Activated CD8-positive, alpha-beta memory T cell treated with anti-CD3 and anti-CD28 coated beads, Interleukin-2, amount 10 ng/mL, durations not matched to agents 7 days and 5 days (primary cell): Measurements from ENCODE around the gene NBPF3. TPM values are rescaled to one million over a fixed set of nuclear protein-coding genes. Genes with fewer than 3 reads are reported as not detected.

Experiments
- ATAC-seq: fragments of 150-1000 bp; cut with Tn5 transposase; one replicate; pipeline ENCODE4 v1.10.0; 2021; ENCODE audit warnings: moderate library complexity
- CTCF ChIA-PET: fragments of 350-600 bp; sonication (Branson Sonifier 250); formaldehyde crosslinking; loops from one replicate; lab custom pipeline; 2021; ENCODE audit warnings: antibody characterized with exemption; lab: Charles Lee
- DNase-seq: peaks from one replicate; pipeline ENCODE4 v3.0.0-alpha.2; 2020
- H3K27ac Mint-ChIP-seq: one replicate; pipeline ENCODE4 v1.8.0; 2021; ENCODE audit warnings: mild to moderate bottlenecking, mixed read lengths
- H3K27me3 Mint-ChIP-seq: one replicate; pipeline ENCODE4 v1.8.0; 2021; ENCODE audit warnings: mixed read lengths
- H3K36me3 Mint-ChIP-seq: one replicate; pipeline ENCODE4 v1.8.0; 2021; ENCODE audit warnings: mild to moderate bottlenecking, mixed read lengths
- H3K4me1 Mint-ChIP-seq: one replicate; pipeline ENCODE4 v1.8.0; 2021; ENCODE audit warnings: mixed read lengths
- H3K4me3 Mint-ChIP-seq: one replicate; pipeline ENCODE4 v1.8.0; 2021; ENCODE audit warnings: mild to moderate bottlenecking, moderate library complexity, mixed read lengths
- H3K9me3 Mint-ChIP-seq: one replicate; pipeline ENCODE4 v1.8.0; 2022; ENCODE audit warnings: low read depth, mixed read lengths
- total RNA-seq, 2 experiments: library from RNA; stranded (reverse); gene quantifications; one replicate each; pipeline ENCODE4 v1.2.3, GENCODE V29; 2021

Gene NBPF3
- total RNA-seq, 2 experiments from 2014 or later, result 4.8 to 7.7 TPM

DNA sequence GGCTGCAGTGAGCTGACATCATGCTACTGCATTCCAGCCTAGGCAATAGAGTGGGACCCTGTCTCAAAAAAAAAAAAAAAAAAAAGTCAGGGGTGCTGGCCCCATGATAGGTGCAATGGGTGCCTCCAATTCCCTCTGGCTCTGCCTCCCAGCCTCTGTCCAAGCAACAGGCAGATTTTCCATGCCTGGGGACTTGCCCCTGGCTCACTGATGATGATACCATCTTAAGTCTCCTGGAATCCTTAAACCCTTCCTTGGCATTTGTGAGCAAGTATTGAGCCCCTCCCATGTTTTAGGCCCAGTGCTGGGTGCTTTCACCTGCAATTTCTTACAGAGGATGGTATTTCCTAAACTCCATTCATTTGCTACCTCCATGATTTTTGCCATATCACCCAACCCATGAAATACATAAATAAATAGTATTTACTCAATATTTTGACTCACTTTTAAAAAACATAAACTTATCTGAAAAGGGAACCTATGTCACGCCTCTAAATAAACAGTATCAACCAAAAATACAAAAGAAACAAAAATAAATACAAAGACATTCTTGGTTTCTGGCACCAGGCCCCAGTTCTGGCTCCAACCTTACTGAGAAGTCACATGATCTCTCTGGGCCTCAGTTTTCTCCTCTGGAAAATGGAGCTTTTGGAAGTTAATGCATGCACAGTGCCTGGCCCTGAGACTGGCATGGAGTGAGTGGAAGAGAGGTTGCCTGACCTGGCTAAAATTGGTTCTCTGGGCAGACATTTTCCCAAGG is 67.8 kb downstream of the NBPF3 start:
- peaks cover 56% of the 10 kb centered on the region for H3K27me3 Mint-ChIP-seq
- no peaks in the 10 kb centered on the region for H3K9me3 Mint-ChIP-seq
- ATAC-seq, result no peak
- no peak overlapping the region for H3K4me3 Mint-ChIP-seq
- no peak for DNase-seq
- CTCF ChIA-PET, result interaction anchor here (0.6 to 1.9 kb wide), 6 partner anchors 8 to 237 kb away, joined by 3 to 7 read pairs (median 6); no protein-coding TSS in a partner anchor
- H3K27ac Mint-ChIP-seq, result no peak overlapping the region
- no peaks in the 10 kb centered on the region for H3K36me3 Mint-ChIP-seq
- peaks cover 5% of the 10 kb centered on the region for H3K4me1 Mint-ChIP-seq

DNA sequence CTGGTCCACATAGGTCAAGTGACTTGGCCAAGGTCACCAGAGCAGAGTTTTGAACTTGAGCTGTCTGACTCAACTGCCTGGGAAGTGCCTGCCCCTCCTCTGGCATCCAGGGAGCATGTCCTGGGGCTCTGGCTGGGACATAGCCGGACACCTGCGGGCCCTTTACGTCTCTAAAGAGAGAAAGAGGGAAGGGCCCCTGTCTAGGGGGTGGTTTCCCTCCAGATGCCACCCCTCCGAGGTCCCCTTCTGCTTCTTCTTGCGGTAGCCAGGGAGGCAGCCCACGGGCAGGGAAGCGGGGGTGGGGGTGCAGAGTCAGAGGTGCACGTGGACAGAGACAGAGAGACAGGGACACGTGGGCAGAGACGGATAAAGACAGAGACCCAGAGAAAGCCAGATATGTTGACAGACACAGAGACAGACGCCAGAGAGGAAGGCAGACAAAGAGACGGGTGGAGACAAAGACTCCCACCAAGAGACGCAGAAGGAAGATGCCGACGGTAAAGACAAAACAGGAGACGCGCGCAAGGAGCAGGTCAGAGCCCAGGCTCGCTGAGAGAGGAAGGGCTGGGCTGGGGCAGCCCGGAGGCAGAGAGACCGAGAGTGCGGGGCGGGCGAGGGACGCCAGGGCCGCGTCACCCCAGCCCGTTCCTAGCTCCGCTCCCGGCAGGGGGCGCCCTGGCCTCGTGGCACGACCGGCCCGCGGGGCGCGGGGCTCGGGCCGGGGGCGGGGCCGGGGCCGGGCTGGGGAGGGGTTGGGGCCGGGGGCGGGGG is 68.8 kb downstream of the NBPF3 start:
- CTCF ChIA-PET, result interaction anchor here (1.0 to 1.9 kb wide), 7 partner anchors 9 to 150 kb away, joined by 3 to 7 read pairs (median 6); no protein-coding TSS in a partner anchor
- ATAC-seq (peak; percentile 92), DNase-seq (peak; percentile 56)
- peak overlapping the region; percentile 29 for H3K4me3 Mint-ChIP-seq
- no peaks in the 10 kb centered on the region for H3K36me3 Mint-ChIP-seq
- no peaks in the 10 kb centered on the region for H3K9me3 Mint-ChIP-seq
- no peak overlapping the region for H3K27ac Mint-ChIP-seq
- peaks cover 56% of the 10 kb centered on the region for H3K27me3 Mint-ChIP-seq
- peaks cover 5% of the 10 kb centered on the region for H3K4me1 Mint-ChIP-seq

GRCh38 chr1:21509351-21510112 is 69.6 kb downstream of the NBPF3 start, which contains the start of gene ALPL:
Gene ALPL, plus strand, starts transcription at chr1:21509423. Its CDS starts 44,659 bp downstream, at chr1:21554082.
- peaks cover 8% of the 10 kb centered on the region for H3K4me1 Mint-ChIP-seq
- CTCF ChIA-PET, result interaction anchor here (1.0 to 1.9 kb wide), 5 partner anchors 14 to 454 kb away, joined by 3 to 7 read pairs (median 6); no protein-coding TSS in a partner anchor

DNA sequence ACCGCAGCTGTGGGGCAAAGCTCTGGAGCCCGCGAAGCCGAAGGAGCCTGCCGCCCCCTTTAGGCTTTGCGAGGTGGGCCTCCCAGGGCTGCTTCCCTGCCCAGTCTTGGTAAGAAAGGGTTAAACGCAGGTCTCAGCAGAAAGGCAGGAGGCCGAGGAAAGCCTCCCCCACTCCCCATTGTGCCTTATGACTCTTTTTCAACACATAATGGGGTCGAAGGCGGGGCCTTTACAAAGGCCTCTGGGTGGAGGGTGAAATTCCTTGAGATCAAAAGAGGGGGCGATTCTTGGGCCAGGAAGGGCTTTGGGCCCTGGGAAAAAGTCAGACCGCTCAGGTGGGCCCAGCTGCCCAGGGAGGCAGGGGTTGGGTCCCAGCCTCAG is 70.2 kb downstream of the NBPF3 start:
- peaks cover 8% of the 10 kb centered on the region for H3K4me1 Mint-ChIP-seq

More at GRCh38 chr1:21509351-21510112, 69.6 kb downstream of the NBPF3 start, which contains the start of gene ALPL:
- H3K27ac Mint-ChIP-seq, result no peak within 1 kb of the TSS
- DNase-seq (no peak), ATAC-seq (no peak)
- H3K36me3 Mint-ChIP-seq, result no peaks in the 10 kb centered on the region
- no peaks in the 10 kb centered on the region for H3K9me3 Mint-ChIP-seq
- peaks cover 56% of the 10 kb centered on the region for H3K27me3 Mint-ChIP-seq
- H3K4me3 Mint-ChIP-seq, result peak within 1 kb of the TSS; percentile 29

GRCh38 chr1:21510885-21511578 is 71.1 kb downstream of the NBPF3 start:
- CTCF ChIA-PET, result interaction anchor here (1.1 to 1.3 kb wide), 3 partner anchors 11 to 24 kb away, joined by 3 to 4 read pairs (median 4); no protein-coding TSS in a partner anchor
- peaks cover 60% of the 10 kb centered on the region for H3K27me3 Mint-ChIP-seq
- ATAC-seq (no peak), DNase-seq (no peak)
- H3K36me3 Mint-ChIP-seq, result no peaks in the 10 kb centered on the region
- H3K4me1 Mint-ChIP-seq, result peaks cover 8% of the 10 kb centered on the region
- H3K4me3 Mint-ChIP-seq, result no peak overlapping the region
- no peaks in the 10 kb centered on the region for H3K9me3 Mint-ChIP-seq
- H3K27ac Mint-ChIP-seq, result no peak overlapping the region

More for the DNA sequence above, 70.2 kb downstream of the NBPF3 start:
- no peak for ATAC-seq
- Mint-ChIP-seq H3K4me3 (no peak overlapping the region), H3K9me3 (no peaks in the 10 kb centered on the region), H3K36me3 (no peaks in the 10 kb centered on the region), H3K27ac (no peak overlapping the region), H3K27me3 (peaks cover 56% of the 10 kb centered on the region)
- CTCF ChIA-PET, result interaction anchor here (1.2 to 1.3 kb wide), 2 partner anchors 13 to 453 kb away, joined by 3 to 6 read pairs; no protein-coding TSS in a partner anchor
- DNase-seq, result no peak

- DNase-seq (no peak), ATAC-seq (no peak)
- peaks cover 8% of the 10 kb centered on the region for H3K4me1 Mint-ChIP-seq
- H3K27me3 Mint-ChIP-seq, result peaks cover 57% of the 10 kb centered on the region
- CTCF ChIA-PET, result interaction anchor here (1.1 to 1.3 kb wide), 3 partner anchors 10 to 23 kb away, joined by 3 to 4 read pairs (median 4); no protein-coding TSS in a partner anchor
- H3K36me3 Mint-ChIP-seq, result no peaks in the 10 kb centered on the region
- H3K4me3 Mint-ChIP-seq, result no peak overlapping the region
- no peaks in the 10 kb centered on the region for H3K9me3 Mint-ChIP-seq
- H3K27ac Mint-ChIP-seq, result no peak overlapping the region
Observed at GRCh38 chr1:21511579-21512522, 71.9 kb downstream of the NBPF3 start.

GRCh38 chr1:21514245-21514644 is 74.3 kb downstream of the NBPF3 start:
- DNase-seq, result no peak
- Mint-ChIP-seq H3K36me3 (no peaks in the 10 kb centered on the region), H3K4me1 (peaks cover 3% of the 10 kb centered on the region), H3K27me3 (peaks cover 36% of the 10 kb centered on the region), H3K4me3 (no peak overlapping the region), H3K9me3 (no peaks in the 10 kb centered on the region), H3K27ac (no peak overlapping the region)
- peak; percentile 36 for ATAC-seq
- CTCF ChIA-PET, result no interaction called here

DNA sequence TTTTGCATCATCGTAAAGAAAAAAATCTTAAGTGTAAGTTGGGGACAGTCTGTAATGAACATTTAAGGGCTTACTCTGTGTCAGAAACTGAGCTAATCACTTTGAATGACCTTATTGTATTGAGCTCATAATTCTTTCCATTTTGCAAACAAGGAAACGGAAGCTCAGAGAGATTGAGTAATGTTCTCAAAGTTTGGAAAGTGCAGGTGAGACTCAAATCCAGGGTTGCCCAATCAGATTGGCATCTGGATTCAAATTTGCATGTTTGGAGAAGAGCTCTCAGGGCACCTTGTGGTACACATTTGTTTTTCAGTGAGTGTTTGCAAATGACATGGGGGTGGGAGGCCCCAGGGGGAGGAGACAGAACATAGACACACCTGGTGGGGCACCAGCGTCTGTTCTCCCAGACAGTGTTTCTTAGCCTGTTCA is 77.2 kb downstream of the NBPF3 start:
- no peaks in the 10 kb centered on the region for H3K36me3 Mint-ChIP-seq
- no peak overlapping the region for H3K27ac Mint-ChIP-seq
- CTCF ChIA-PET, result interaction anchor here (1.3 kb wide), 1 partner anchor 11 kb away, joined by 3 read pairs; no protein-coding TSS in a partner anchor
- H3K4me1 Mint-ChIP-seq, result peaks cover 3% of the 10 kb centered on the region
- no peaks in the 10 kb centered on the region for H3K9me3 Mint-ChIP-seq
- ATAC-seq (no peak), DNase-seq (no peak)
- no peak overlapping the region for H3K4me3 Mint-ChIP-seq
- H3K27me3 Mint-ChIP-seq, result peaks cover 13% of the 10 kb centered on the region

DNA sequence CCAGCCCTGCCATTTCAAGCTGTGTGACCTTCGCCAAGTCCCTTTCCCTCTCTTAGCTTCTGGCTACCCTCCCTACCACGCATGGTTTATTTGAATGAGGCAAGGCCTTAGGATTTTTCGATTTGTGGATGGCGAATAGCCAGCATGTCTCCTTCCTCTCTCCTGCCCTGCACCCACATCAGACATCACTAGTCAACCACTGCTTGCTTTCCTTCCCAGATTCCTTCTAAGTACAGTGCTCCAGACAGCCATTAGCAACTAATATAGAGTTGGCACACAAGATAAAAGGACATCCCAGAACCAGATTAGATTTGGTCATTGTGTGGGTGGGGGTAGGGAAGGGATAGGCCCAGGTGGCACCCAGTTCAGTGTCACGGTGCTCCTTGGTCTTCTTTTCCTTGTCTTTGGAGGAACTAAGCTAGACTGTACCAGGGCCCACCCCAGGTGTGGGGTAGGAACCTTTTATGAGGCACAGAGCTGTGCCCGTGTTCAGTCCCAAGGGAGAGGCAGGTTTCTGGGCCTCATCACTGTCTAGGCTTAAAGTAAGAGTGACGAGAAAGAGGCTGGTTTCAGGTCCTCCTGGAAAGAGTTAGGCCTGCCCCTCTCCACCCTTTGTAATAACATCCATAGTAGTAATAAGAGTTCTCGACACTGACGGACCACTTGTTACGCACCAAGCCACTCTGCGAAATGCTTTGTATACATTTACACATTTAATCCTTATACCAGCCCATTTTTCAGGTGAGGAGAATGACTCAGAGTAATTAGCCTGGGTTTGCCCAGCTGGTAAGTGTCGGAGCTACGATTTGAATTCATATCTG is 77.9 kb downstream of the NBPF3 start:
- no peak for DNase-seq
- peaks cover 3% of the 10 kb centered on the region for H3K4me1 Mint-ChIP-seq
- H3K36me3 Mint-ChIP-seq, result no peaks in the 10 kb centered on the region
- CTCF ChIA-PET, result interaction anchor here (0.7 kb wide), 1 partner anchor 308 kb away, joined by 3 read pairs; no protein-coding TSS in a partner anchor
- peaks cover 7% of the 10 kb centered on the region for H3K27me3 Mint-ChIP-seq
- H3K27ac Mint-ChIP-seq, result no peak overlapping the region
- no peaks in the 10 kb centered on the region for H3K9me3 Mint-ChIP-seq
- ATAC-seq, result no peak
- no peak overlapping the region for H3K4me3 Mint-ChIP-seq

- H3K36me3 Mint-ChIP-seq, result no peaks in the 10 kb centered on the region
- no peak for DNase-seq
- ATAC-seq, result no peak
- no peaks in the 10 kb centered on the region for H3K9me3 Mint-ChIP-seq
- H3K4me3 Mint-ChIP-seq, result no peak overlapping the region
- H3K27ac Mint-ChIP-seq, result no peak overlapping the region
- H3K27me3 Mint-ChIP-seq, result peaks cover 7% of the 10 kb centered on the region
- CTCF ChIA-PET, result no interaction called here
- peaks cover 3% of the 10 kb centered on the region for H3K4me1 Mint-ChIP-seq
Observed at GRCh38 chr1:21518774-21519455, 79.0 kb downstream of the NBPF3 start.
